Naive B cell (primary cell): ENCODE data around the gene CD34. TPM values are rescaled to one million over a fixed set of nuclear protein-coding genes. Genes with fewer than 3 reads are reported as not detected.
A peak's percentile ranks its signal among the peaks of the same experiment; 100 is the strongest.

ENCODE experiments used
- ATAC-seq, 2 donors: fragments of 150-1000 bp; cut with Tn5 transposase; 2 replicates each; pipeline ENCODE4 v1.10.0; 2021; ENCODE audit warnings: low read depth in 2 of 2, mild to moderate bottlenecking in 2 of 2, moderate library complexity in 2 of 2
- DNase-seq: peaks from one replicate; pipeline ENCODE4 v3.0.0; 2022
- H3K27ac Mint-ChIP-seq, 6 donors: one replicate each; pipeline ENCODE4 v1.8.0; 2020 to 2022; ENCODE audit warnings: mild to moderate bottlenecking in 6 of 6, mixed read lengths in 6 of 6, moderate library complexity in 5 of 6, inconsistent platforms in 2 of 6
- H3K27me3 Mint-ChIP-seq, 3 donors: one replicate each; pipeline ENCODE4 v1.8.0; 2021 to 2022; ENCODE audit warnings: mixed read lengths in 3 of 3, mild to moderate bottlenecking in 1 of 3
- H3K36me3 Mint-ChIP-seq, 2 donors: one replicate each; pipeline ENCODE4 v1.8.0; 2020 to 2022; ENCODE audit warnings: mixed read lengths in 2 of 2, inconsistent platforms in 1 of 2, mild to moderate bottlenecking in 1 of 2
- H3K4me1 Mint-ChIP-seq, 3 donors: one replicate each; pipeline ENCODE4 v1.8.0; 2020 to 2022; ENCODE audit warnings: mixed read lengths in 3 of 3, inconsistent platforms in 1 of 3, mild to moderate bottlenecking in 1 of 3, moderate library complexity in 1 of 3
- H3K4me3 Mint-ChIP-seq, 8 donors: one replicate each; pipeline ENCODE4 v1.8.0; 2020 to 2022; ENCODE audit warnings: mild to moderate bottlenecking in 8 of 8, mixed read lengths in 8 of 8, moderate library complexity in 8 of 8, inconsistent platforms in 2 of 8
- H3K9me3 Mint-ChIP-seq, 7 donors: one replicate each; pipeline ENCODE4 v1.8.0; 2020 to 2022; ENCODE audit warnings: mixed read lengths in 7 of 7, mild to moderate bottlenecking in 5 of 7, inconsistent platforms in 2 of 7, moderate library complexity in 1 of 7
- polyA plus RNA-seq, 6 donors: library from polyadenylated mRNA; unstranded; fragments of 300-500 nt; fragmentation: Illumina TruSeq; gene quantifications; one replicate each; pipeline ENCODE4 v1.2.3, GENCODE V29; 2021; ENCODE audit warnings: low read depth in 6 of 6

The CD34 gene
- polyA plus RNA-seq, 6 donors from 2014 or later, result not detected

- Mint-ChIP-seq H3K27me3 (peaks cover 34 to 52% (median 49%) of the 10 kb centered on the region in 3 donors), H3K9me3 (no peaks in the 10 kb centered on the region), H3K4me1 (peaks cover 11 to 17% (median 12%) of the 10 kb centered on the region in 3 donors), H3K27ac (no peak overlapping the region), H3K4me3 (no peak overlapping the region), H3K36me3 (no peaks in the 10 kb centered on the region)
- DNase-seq, result no peak
- no peak for ATAC-seq
Measured at GRCh38 chr1:207922554-207922953, 11.6 kb upstream of the CD34 start.

- no peaks in the 10 kb centered on the region for H3K36me3 Mint-ChIP-seq
- no peak for DNase-seq
- H3K4me3 Mint-ChIP-seq, result no peak overlapping the region
- H3K9me3 Mint-ChIP-seq, result no peaks in the 10 kb centered on the region
- H3K4me1 Mint-ChIP-seq, result peaks cover 11 to 17% (median 12%) of the 10 kb centered on the region in 3 donors
- peaks cover 34 to 48% (median 47%) of the 10 kb centered on the region in 3 donors for H3K27me3 Mint-ChIP-seq
- no peak for ATAC-seq
- H3K27ac Mint-ChIP-seq, result no peak overlapping the region
Measured at GRCh38 chr1:207921321-207921720, 10.4 kb upstream of the CD34 start.

- Mint-ChIP-seq H3K27ac (no peak overlapping the region), H3K36me3 (no peaks in the 10 kb centered on the region), H3K27me3 (peaks cover 34 to 48% (median 47%) of the 10 kb centered on the region in 3 donors), H3K4me3 (no peak overlapping the region), H3K9me3 (no peaks in the 10 kb centered on the region), H3K4me1 (peaks cover 11 to 17% (median 12%) of the 10 kb centered on the region in 3 donors)
- no peak for ATAC-seq
- no peak for DNase-seq
Measured at GRCh38 chr1:207920444-207921021, 9.6 kb upstream of the CD34 start.

GRCh38 chr1:207919523-207920170, 8.7 kb upstream of the CD34 start:
- H3K27me3 Mint-ChIP-seq, result peaks cover 42 to 53% (median 49%) of the 10 kb centered on the region in 3 donors
- H3K4me1 Mint-ChIP-seq, result peaks cover 11 to 17% (median 12%) of the 10 kb centered on the region in 3 donors
- peak overlapping the region in 1 of 6 donors; percentile 48 for H3K27ac Mint-ChIP-seq
- ATAC-seq (no peak), DNase-seq (no peak)
- no peak overlapping the region for H3K4me3 Mint-ChIP-seq
- H3K9me3 Mint-ChIP-seq, result no peaks in the 10 kb centered on the region
- no peaks in the 10 kb centered on the region for H3K36me3 Mint-ChIP-seq

- Mint-ChIP-seq H3K27ac (no peak overlapping the region), H3K9me3 (no peaks in the 10 kb centered on the region), H3K27me3 (peaks cover 46 to 56% (median 50%) of the 10 kb centered on the region in 3 donors), H3K4me1 (peaks cover 11 to 16% (median 12%) of the 10 kb centered on the region in 3 donors), H3K4me3 (no peak overlapping the region), H3K36me3 (no peaks in the 10 kb centered on the region)
- DNase-seq, result no peak
- no peak for ATAC-seq
Measured at GRCh38 chr1:207918581-207918980, 7.7 kb upstream of the CD34 start.

GRCh38 chr1:207918011-207918410, 7.1 kb upstream of the CD34 start:
- DNase-seq, result no peak
- Mint-ChIP-seq H3K9me3 (no peaks in the 10 kb centered on the region), H3K36me3 (no peaks in the 10 kb centered on the region), H3K4me3 (no peak overlapping the region), H3K4me1 (peaks cover 11 to 13% (median 12%) of the 10 kb centered on the region in 3 donors), H3K27ac (no peak overlapping the region), H3K27me3 (peaks cover 45 to 56% (median 50%) of the 10 kb centered on the region in 3 donors)
- no peak for ATAC-seq

GRCh38 chr1:207917080-207917479, 6.2 kb upstream of the CD34 start:
- H3K9me3 Mint-ChIP-seq, result no peaks in the 10 kb centered on the region
- no peak for ATAC-seq
- no peak overlapping the region for H3K27ac Mint-ChIP-seq

GRCh38 chr1:207913951-207914350, 3.0 kb upstream of the CD34 start:
- no peak overlapping the region for H3K27ac Mint-ChIP-seq
- no peak for DNase-seq

More at GRCh38 chr1:207917080-207917479, 6.2 kb upstream of the CD34 start:
- Mint-ChIP-seq H3K36me3 (no peaks in the 10 kb centered on the region), H3K27me3 (peaks cover 48 to 57% (median 54%) of the 10 kb centered on the region in 3 donors), H3K4me3 (no peak overlapping the region), H3K4me1 (peaks cover 11 to 13% (median 12%) of the 10 kb centered on the region in 3 donors)
- DNase-seq, result no peak

GRCh38 chr1:207911856-207912760, 1.2 kb upstream of the CD34 start:
- no peak overlapping the region for H3K27ac Mint-ChIP-seq
- DNase-seq (no peak), ATAC-seq (no peak)
- no peaks in the 10 kb centered on the region for H3K36me3 Mint-ChIP-seq
- peaks cover 58 to 81% (median 78%) of the 10 kb centered on the region in 3 donors for H3K27me3 Mint-ChIP-seq
- H3K9me3 Mint-ChIP-seq, result peaks cover 0 to 2% (median 0%) of the 10 kb centered on the region in 7 donors
- peak overlapping the region in 5 of 8 donors; percentile 20 to 77 (median 47) for H3K4me3 Mint-ChIP-seq
- H3K4me1 Mint-ChIP-seq, result peaks cover 16 to 24% (median 18%) of the 10 kb centered on the region in 3 donors

More at GRCh38 chr1:207913951-207914350, 3.0 kb upstream of the CD34 start:
- no peaks in the 10 kb centered on the region for H3K9me3 Mint-ChIP-seq
- H3K36me3 Mint-ChIP-seq, result no peaks in the 10 kb centered on the region
- peaks cover 16 to 24% (median 20%) of the 10 kb centered on the region in 3 donors for H3K4me1 Mint-ChIP-seq
- ATAC-seq, result no peak
- no peak overlapping the region for H3K4me3 Mint-ChIP-seq
- peaks cover 45 to 69% (median 63%) of the 10 kb centered on the region in 3 donors for H3K27me3 Mint-ChIP-seq

GRCh38 chr1:207909687-207910086, 1.2 kb downstream of the CD34 start:
- Mint-ChIP-seq H3K4me1 (peaks cover 16 to 24% (median 18%) of the 10 kb centered on the region in 3 donors), H3K27me3 (peaks cover 51 to 75% (median 74%) of the 10 kb centered on the region in 3 donors), H3K27ac (no peak overlapping the region), H3K36me3 (no peaks in the 10 kb centered on the region), H3K4me3 (peak overlapping the region in 6 of 8 donors; percentile 4 to 77 (median 48)), H3K9me3 (peaks cover 0 to 2% (median 0%) of the 10 kb centered on the region in 7 donors)
- DNase-seq (no peak), ATAC-seq (no peak)

GRCh38 chr1:207908107-207908734, 2.7 kb downstream of the CD34 start:
- no peaks in the 10 kb centered on the region for H3K36me3 Mint-ChIP-seq
- no peak overlapping the region for H3K4me3 Mint-ChIP-seq
- H3K4me1 Mint-ChIP-seq, result peaks cover 16 to 24% (median 18%) of the 10 kb centered on the region in 3 donors
- H3K9me3 Mint-ChIP-seq, result peaks cover 0 to 2% (median 0%) of the 10 kb centered on the region in 7 donors
- H3K27ac Mint-ChIP-seq, result no peak overlapping the region
- no peak for ATAC-seq
- DNase-seq, result no peak
- peaks cover 43 to 63% (median 61%) of the 10 kb centered on the region in 3 donors for H3K27me3 Mint-ChIP-seq

- DNase-seq, result no peak
- H3K4me3 Mint-ChIP-seq, result no peak overlapping the region
Measured at GRCh38 chr1:207904391-207904790, 6.5 kb downstream of the CD34 start.

GRCh38 chr1:207903767-207904166, 7.2 kb downstream of the CD34 start:
- peaks cover 13 to 19% (median 17%) of the 10 kb centered on the region in 3 donors for H3K27me3 Mint-ChIP-seq
- no peaks in the 10 kb centered on the region for H3K36me3 Mint-ChIP-seq

More at GRCh38 chr1:207904391-207904790, 6.5 kb downstream of the CD34 start:
- Mint-ChIP-seq H3K27ac (no peak overlapping the region), H3K36me3 (no peaks in the 10 kb centered on the region), H3K9me3 (peaks cover 0 to 2% (median 0%) of the 10 kb centered on the region in 7 donors), H3K27me3 (peaks cover 14 to 25% (median 23%) of the 10 kb centered on the region in 3 donors), H3K4me1 (peaks cover 0 to under 1% (median 0%) of the 10 kb centered on the region in 3 donors)
- no peak for ATAC-seq

More at GRCh38 chr1:207903767-207904166, 7.2 kb downstream of the CD34 start:
- ATAC-seq, result no peak
- no peak overlapping the region for H3K27ac Mint-ChIP-seq
- no peak for DNase-seq
- H3K4me3 Mint-ChIP-seq, result no peak overlapping the region
- peaks cover 0 to 2% (median 0%) of the 10 kb centered on the region in 7 donors for H3K9me3 Mint-ChIP-seq
- H3K4me1 Mint-ChIP-seq, result no peaks in the 10 kb centered on the region
